ENCODE results near the gene ACKR1.

ACKR1 gene

GRCh38 chr1:159181328-159182024, 23.2 kb upstream of the ACKR1 start:
- Histone ChIP-seq H3K27me3 (ENCODE audit: insufficient read depth, low read length) (no peaks in the 10 kb centered on the region), H3F3A (ENCODE audit: insufficient read depth, low read length) (no peaks in the 10 kb centered on the region), H3K79me2 (ENCODE audit: insufficient read depth, low read length) (no peaks in the 10 kb centered on the region), H3K4me3 (ENCODE audit: low read depth, low read length, poor library complexity, severe bottlenecking) (no peak overlapping the region), H3K36me3 (ENCODE audit: insufficient read depth, low read length) (no peaks in the 10 kb centered on the region), H3K9me3 (ENCODE audit: low read length) (no peaks in the 10 kb centered on the region), H4K20me1 (ENCODE audit: insufficient read depth, low read length) (no peaks in the 10 kb centered on the region), H3K4me1 (ENCODE audit: insufficient read depth, low read length, severe bottlenecking) (no peaks in the 10 kb centered on the region), H2AFZ (ENCODE audit: low read length) (no peak overlapping the region), H3K9ac (ENCODE audit: low read length) (no peak overlapping the region), H3K27ac (ENCODE audit: low read depth, low read length, poor library complexity, severe bottlenecking) (no peak overlapping the region), H3K4me2 (ENCODE audit: low read length) (no peak overlapping the region), H3K9me2 (ENCODE audit: low read depth, low read length) (no peaks in the 10 kb centered on the region)
- TF ChIP-seq EZH2 (IDR thresholded peaks at IDR 0.05; ENCODE audit: borderline replicate concordance, low read length) (no peak), CTCF (IDR thresholded peaks at IDR 0.05; ENCODE audit: low read length) (no peak)

- H3K79me2 ChIP-seq (ENCODE audit: insufficient read depth, low read length), result no peaks in the 10 kb centered on the region
- TF ChIP-seq EZH2 (IDR thresholded peaks at IDR 0.05; ENCODE audit: borderline replicate concordance, low read length) (no peak), CTCF (IDR thresholded peaks at IDR 0.05; ENCODE audit: low read length) (no peak)
- no peak overlapping the region for H3K27ac ChIP-seq (ENCODE audit: low read depth, low read length, poor library complexity, severe bottlenecking)
- H3K27me3 ChIP-seq (ENCODE audit: insufficient read depth, low read length), result no peaks in the 10 kb centered on the region
- H3K4me1 ChIP-seq (ENCODE audit: insufficient read depth, low read length, severe bottlenecking), result no peaks in the 10 kb centered on the region
- no peaks in the 10 kb centered on the region for H3K9me2 ChIP-seq (ENCODE audit: low read depth, low read length)
- no peak overlapping the region for H2AFZ ChIP-seq (ENCODE audit: low read length)
- H3F3A ChIP-seq (ENCODE audit: insufficient read depth, low read length), result no peaks in the 10 kb centered on the region
- H3K4me2 ChIP-seq (ENCODE audit: low read length), result no peak overlapping the region
- H3K9ac ChIP-seq (ENCODE audit: low read length), result no peak overlapping the region
- no peaks in the 10 kb centered on the region for H3K9me3 ChIP-seq (ENCODE audit: low read length)
- no peaks in the 10 kb centered on the region for H3K36me3 ChIP-seq (ENCODE audit: insufficient read depth, low read length)
- no peak overlapping the region for H3K4me3 ChIP-seq (ENCODE audit: low read depth, low read length, poor library complexity, severe bottlenecking)
- H4K20me1 ChIP-seq (ENCODE audit: insufficient read depth, low read length), result no peaks in the 10 kb centered on the region
Observed at GRCh38 chr1:159184201-159184600, 20.5 kb upstream of the ACKR1 start.

GRCh38 chr1:159185121-159185520, 19.6 kb upstream of the ACKR1 start:
- H3K79me2 ChIP-seq (ENCODE audit: insufficient read depth, low read length), result no peaks in the 10 kb centered on the region
- no peaks in the 10 kb centered on the region for H3K36me3 ChIP-seq (ENCODE audit: insufficient read depth, low read length)
- H3K9me2 ChIP-seq (ENCODE audit: low read depth, low read length), result no peaks in the 10 kb centered on the region
- H3K9ac ChIP-seq (ENCODE audit: low read length), result no peak overlapping the region
- H3K27me3 ChIP-seq (ENCODE audit: insufficient read depth, low read length), result no peaks in the 10 kb centered on the region
- H3K27ac ChIP-seq (ENCODE audit: low read depth, low read length, poor library complexity, severe bottlenecking), result no peak overlapping the region
- H3F3A ChIP-seq (ENCODE audit: insufficient read depth, low read length), result no peaks in the 10 kb centered on the region
- H3K4me1 ChIP-seq (ENCODE audit: insufficient read depth, low read length, severe bottlenecking), result no peaks in the 10 kb centered on the region
- TF ChIP-seq EZH2 (IDR thresholded peaks at IDR 0.05; ENCODE audit: borderline replicate concordance, low read length) (no peak), CTCF (IDR thresholded peaks at IDR 0.05; ENCODE audit: low read length) (no peak)
- H4K20me1 ChIP-seq (ENCODE audit: insufficient read depth, low read length), result no peaks in the 10 kb centered on the region
- H3K4me3 ChIP-seq (ENCODE audit: low read depth, low read length, poor library complexity, severe bottlenecking), result no peak overlapping the region
- no peak overlapping the region for H2AFZ ChIP-seq (ENCODE audit: low read length)
- no peaks in the 10 kb centered on the region for H3K9me3 ChIP-seq (ENCODE audit: low read length)
- H3K4me2 ChIP-seq (ENCODE audit: low read length), result no peak overlapping the region

All from OCI-LY1 (cell line).